NOMO-1 treated with DMSO at 0.1 percent for 48 hours (cell line): ENCODE data around the gene STXBP4.

Experiments used
- DNase-seq: peaks from one replicate; lab custom pipeline; 2025; ENCODE audit not compliant: unreplicated experiment; lab: John Stamatoyannopoulos, UW

STXBP4 gene

GRCh38 chr17:55114283-55114682 lies 145.7 kb downstream of the STXBP4 start:
- no peak for DNase-seq

GRCh38 chr17:55116440-55116914 lies 147.9 kb downstream of the STXBP4 start:
- no peak for DNase-seq

- no peak for DNase-seq
Measured at GRCh38 chr17:55117164-55117563, 148.6 kb downstream of the STXBP4 start.

- no peak for DNase-seq
Measured at GRCh38 chr17:55120651-55121050, 152.1 kb downstream of the STXBP4 start.

GRCh38 chr17:55121268-55121667 lies 152.7 kb downstream of the STXBP4 start:
- DNase-seq, result no peak

GRCh38 chr17:55122114-55122513 lies 153.5 kb downstream of the STXBP4 start:
- no peak for DNase-seq

GRCh38 chr17:55124730-55125360 lies 156.3 kb downstream of the STXBP4 start:
- DNase-seq, result no peak

- DNase-seq, result no peak
Measured at GRCh38 chr17:55133583-55133982, 165.0 kb downstream of the STXBP4 start.

- no peak for DNase-seq
Measured at GRCh38 chr17:55134486-55135157, 166.1 kb downstream of the STXBP4 start.

GRCh38 chr17:55140809-55141208 lies 172.2 kb downstream of the STXBP4 start:
- no peak for DNase-seq

- no peak for DNase-seq
Measured at GRCh38 chr17:55144518-55144917, 176.0 kb downstream of the STXBP4 start.

- DNase-seq, result no peak
Measured at GRCh38 chr17:55149485-55149884, 180.9 kb downstream of the STXBP4 start.

GRCh38 chr17:55152236-55152635 lies 183.7 kb downstream of the STXBP4 start:
- no peak for DNase-seq

GRCh38 chr17:55154101-55154500 lies 185.5 kb downstream of the STXBP4 start:
- DNase-seq, result no peak

GRCh38 chr17:55155856-55156560 lies 187.4 kb downstream of the STXBP4 start:
- no peak for DNase-seq

GRCh38 chr17:55157165-55157564 lies 188.6 kb downstream of the STXBP4 start:
- DNase-seq, result no peak

GRCh38 chr17:55158439-55158838 lies 189.9 kb downstream of the STXBP4 start:
- no peak for DNase-seq

- DNase-seq, result no peak
Measured at GRCh38 chr17:55159251-55159650, 190.7 kb downstream of the STXBP4 start.

GRCh38 chr17:55160501-55160900 lies 191.9 kb downstream of the STXBP4 start:
- no peak for DNase-seq

GRCh38 chr17:55161935-55162555 lies 193.5 kb downstream of the STXBP4 start:
- DNase-seq, result no peak

GRCh38 chr17:55162556-55162946 lies 194.0 kb downstream of the STXBP4 start:
- no peak for DNase-seq

- DNase-seq, result no peak
Measured at GRCh38 chr17:55163408-55163807, 194.8 kb downstream of the STXBP4 start.
